ENCODE measurements around the gene SEPTIN5. TPM values are rescaled to one million over a fixed set of nuclear protein-coding genes. Genes with fewer than 3 reads are reported as not detected.

Gene SEPTIN5
- total RNA-seq, 2 experiments from 2014 or later: 0.71 to 0.75 TPM

DNA sequence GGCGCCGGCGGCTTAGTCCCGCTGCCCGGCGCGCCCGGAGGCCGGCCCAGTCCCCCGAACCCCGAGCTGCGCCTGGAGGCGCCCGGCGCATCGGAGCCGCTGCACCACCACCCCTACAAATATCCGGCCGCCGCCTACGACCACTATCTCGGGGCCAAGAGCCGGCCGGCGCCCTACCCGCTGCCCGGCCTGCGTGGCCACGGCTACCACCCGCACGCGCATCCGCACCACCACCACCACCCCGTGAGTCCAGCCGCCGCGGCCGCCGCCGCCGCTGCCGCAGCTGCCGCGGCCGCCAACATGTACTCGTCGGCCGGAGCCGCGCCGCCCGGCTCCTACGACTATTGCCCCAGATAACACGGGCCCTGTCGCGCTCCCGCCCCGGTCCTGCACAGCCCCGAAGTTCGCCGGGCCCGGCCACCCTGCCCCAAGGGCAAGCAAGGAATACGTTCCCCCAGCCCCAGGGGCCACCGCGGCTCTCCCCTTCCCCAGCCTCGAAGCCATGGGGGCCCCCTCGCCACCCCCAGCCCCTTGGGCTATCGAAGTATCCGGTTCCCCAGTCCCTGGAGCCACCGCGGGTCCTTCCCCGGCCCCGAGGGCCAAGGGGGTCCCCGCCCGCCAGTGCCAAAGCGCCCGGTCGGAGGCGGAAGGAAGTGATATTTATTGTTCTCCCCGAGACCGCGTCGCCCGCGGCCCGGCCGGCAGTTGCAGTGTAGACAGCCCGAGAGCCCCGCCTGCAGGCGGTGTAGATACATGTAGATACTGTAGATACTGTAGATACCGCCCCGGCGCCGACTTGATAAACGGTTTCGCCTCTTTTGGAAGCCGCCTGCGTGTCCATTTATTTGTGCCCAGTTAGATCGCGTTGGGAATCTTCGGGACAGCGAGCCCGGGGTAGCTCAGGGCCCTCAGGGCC, 52.5 kb downstream of the SEPTIN5 start:
- H3K27me3 Mint-ChIP-seq: peaks cover 80% of the 10 kb centered on the region
- H3K4me1 Mint-ChIP-seq (ENCODE audit: low read depth): peaks cover 13% of the 10 kb centered on the region
- intact Hi-C loops (cut with DNase I, micrococcal nuclease): no loop called here
- Histone ChIP-seq H3K36me3 (ENCODE audit: insufficient read depth, low read length) (no peaks in the 10 kb centered on the region), H3K27ac (ENCODE audit: low read depth in 1 of 2, low read length in 2 of 2) (no peak overlapping the region), H3K4me1 (ENCODE audit: insufficient read depth, low read length) (peaks cover 22% of the 10 kb centered on the region), H3K9me3 (ENCODE audit: control insufficient read depth in 1 of 2, insufficient read depth in 1 of 2, low read length in 2 of 2) (peaks cover 0 to 61% of the 10 kb centered on the region in 2 experiments), H3K27me3 (ENCODE audit: control insufficient read depth in 1 of 2, insufficient read depth in 2 of 2, low read length in 2 of 2) (peaks cover 83 to 84% of the 10 kb centered on the region in 2 experiments), H3K4me3 (ENCODE audit: low read length) (peak overlapping the region; percentile 10)
- POLR2A ChIA-PET: no interaction called here
- H3K4me3 Mint-ChIP-seq: peak overlapping the region; percentile 62
- TF ChIP-seq, protein P1, sequence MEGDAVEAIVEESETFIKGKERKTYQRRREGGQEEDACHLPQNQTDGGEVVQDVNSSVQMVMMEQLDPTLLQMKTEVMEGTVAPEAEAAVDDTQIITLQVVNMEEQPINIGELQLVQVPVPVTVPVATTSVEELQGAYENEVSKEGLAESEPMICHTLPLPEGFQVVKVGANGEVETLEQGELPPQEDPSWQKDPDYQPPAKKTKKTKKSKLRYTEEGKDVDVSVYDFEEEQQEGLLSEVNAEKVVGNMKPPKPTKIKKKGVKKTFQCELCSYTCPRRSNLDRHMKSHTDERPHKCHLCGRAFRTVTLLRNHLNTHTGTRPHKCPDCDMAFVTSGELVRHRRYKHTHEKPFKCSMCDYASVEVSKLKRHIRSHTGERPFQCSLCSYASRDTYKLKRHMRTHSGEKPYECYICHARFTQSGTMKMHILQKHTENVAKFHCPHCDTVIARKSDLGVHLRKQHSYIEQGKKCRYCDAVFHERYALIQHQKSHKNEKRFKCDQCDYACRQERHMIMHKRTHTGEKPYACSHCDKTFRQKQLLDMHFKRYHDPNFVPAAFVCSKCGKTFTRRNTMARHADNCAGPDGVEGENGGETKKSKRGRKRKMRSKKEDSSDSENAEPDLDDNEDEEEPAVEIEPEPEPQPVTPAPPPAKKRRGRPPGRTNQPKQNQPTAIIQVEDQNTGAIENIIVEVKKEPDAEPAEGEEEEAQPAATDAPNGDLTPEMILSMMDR (IDR thresholded peaks at IDR 0.05): no peak
- no peaks in the 10 kb centered on the region for H3K9me3 Mint-ChIP-seq
- CTCF ChIA-PET: no interaction called here
- DNase-seq: peak in 12 of 14 experiments; percentile 12 to 70 (median 38)
- no peak overlapping the region for H3K27ac Mint-ChIP-seq
- H3K36me3 Mint-ChIP-seq (ENCODE audit: low read depth): no peaks in the 10 kb centered on the region
- peak; percentile 76 for ATAC-seq (ENCODE audit: poor library complexity)

DNA sequence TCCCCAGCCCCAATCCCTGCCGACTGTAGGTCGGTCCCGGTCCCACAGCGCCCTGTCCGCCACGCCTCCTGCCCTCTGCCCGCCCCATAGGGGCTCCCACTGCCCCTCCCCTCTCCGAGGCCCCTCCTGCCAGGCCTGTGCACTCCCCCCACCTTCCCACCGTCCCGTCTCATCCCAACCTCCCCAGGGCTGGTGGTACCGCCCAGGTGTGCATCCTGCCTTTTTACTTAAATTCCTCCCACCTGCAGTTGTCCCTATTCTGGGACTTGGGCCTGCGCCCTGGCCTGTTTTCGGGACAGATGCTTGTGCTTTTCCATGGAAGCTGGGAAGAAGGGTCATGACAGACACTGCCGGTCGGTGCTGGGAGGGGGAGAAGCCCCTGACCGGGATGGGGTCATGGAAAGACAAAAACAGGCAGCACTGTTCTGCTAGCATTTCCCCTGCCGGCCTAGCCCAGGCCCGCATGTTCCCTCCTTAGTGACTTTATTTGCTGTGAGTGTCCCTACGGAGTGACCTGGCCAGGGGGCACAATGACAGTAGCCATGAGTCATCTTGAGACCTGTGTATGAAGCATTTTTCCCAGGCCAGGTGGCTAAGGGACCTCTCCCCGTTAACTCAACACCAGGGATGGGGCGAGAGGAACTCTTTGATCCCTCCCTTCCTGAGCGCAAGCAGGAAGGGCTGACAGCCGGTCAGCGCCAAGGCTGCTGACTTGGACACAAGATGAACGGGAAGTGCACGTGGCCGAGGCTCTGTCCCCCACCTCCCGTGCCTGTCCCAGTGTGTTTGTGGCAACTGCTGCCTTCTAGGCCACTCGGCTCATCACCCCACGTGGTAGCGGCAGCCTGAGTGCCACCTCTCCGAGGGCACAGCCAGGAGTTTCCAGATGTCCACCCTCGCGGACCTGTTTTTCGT, 53.4 kb downstream of the SEPTIN5 start:
- no peak overlapping the region for H3K27ac ChIP-seq (ENCODE audit: low read depth in 1 of 2, low read length in 2 of 2)
- Mint-ChIP-seq H3K36me3 (ENCODE audit: low read depth) (no peaks in the 10 kb centered on the region), H3K9me3 (no peaks in the 10 kb centered on the region), H3K27me3 (peaks cover 82% of the 10 kb centered on the region), H3K27ac (no peak overlapping the region), H3K4me1 (ENCODE audit: low read depth) (peaks cover 13% of the 10 kb centered on the region), H3K4me3 (peak overlapping the region; percentile 60)
- H3K27me3 ChIP-seq (ENCODE audit: control insufficient read depth in 1 of 2, insufficient read depth in 2 of 2, low read length in 2 of 2): peaks cover 79 to 80% of the 10 kb centered on the region in 2 experiments
- H3K9me3 ChIP-seq (ENCODE audit: control insufficient read depth in 1 of 2, insufficient read depth in 1 of 2, low read length in 2 of 2): peaks cover 0 to 57% of the 10 kb centered on the region in 2 experiments
- peaks cover 22% of the 10 kb centered on the region for H3K4me1 ChIP-seq (ENCODE audit: insufficient read depth, low read length)
- no peak for DNase-seq
- ChIA-PET POLR2A (no interaction called here), CTCF (no interaction called here)
- no peaks in the 10 kb centered on the region for H3K36me3 ChIP-seq (ENCODE audit: insufficient read depth, low read length)
- no peak overlapping the region for H3K4me3 ChIP-seq (ENCODE audit: low read length)
- peak; percentile 39 for ATAC-seq (ENCODE audit: poor library complexity)
- intact Hi-C loops (cut with DNase I, micrococcal nuclease): no loop called here
- TF ChIP-seq, protein P1 (IDR thresholded peaks at IDR 0.05): no peak

DNA sequence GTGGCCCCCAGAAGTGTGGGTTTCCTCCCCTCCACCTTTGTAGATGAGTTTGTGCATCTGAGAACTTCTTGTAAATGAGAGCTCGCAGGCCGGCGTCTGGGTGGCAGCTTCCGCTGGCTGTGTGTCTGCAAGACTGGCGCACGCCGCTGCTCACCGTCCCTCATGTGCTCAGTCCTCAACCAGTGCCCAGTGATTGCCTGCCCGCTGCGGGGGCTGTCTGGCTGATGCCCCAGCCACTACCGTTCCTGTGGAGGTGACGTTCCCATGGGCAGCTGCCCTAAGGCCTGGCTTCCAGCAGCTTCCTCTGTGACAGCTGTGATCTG, 55.1 kb downstream of the SEPTIN5 start:
- Mint-ChIP-seq H3K36me3 (ENCODE audit: low read depth) (no peaks in the 10 kb centered on the region), H3K27me3 (peaks cover 83% of the 10 kb centered on the region), H3K4me3 (no peak overlapping the region), H3K27ac (no peak overlapping the region), H3K4me1 (ENCODE audit: low read depth) (peaks cover 13% of the 10 kb centered on the region), H3K9me3 (no peaks in the 10 kb centered on the region)
- ChIA-PET POLR2A (no interaction called here), CTCF (no interaction called here)
- Histone ChIP-seq H3K9me3 (ENCODE audit: control insufficient read depth in 1 of 2, insufficient read depth in 1 of 2, low read length in 2 of 2) (peaks cover 0 to 41% of the 10 kb centered on the region in 2 experiments), H3K27me3 (ENCODE audit: control insufficient read depth in 1 of 2, insufficient read depth in 2 of 2, low read length in 2 of 2) (peaks cover 76 to 79% of the 10 kb centered on the region in 2 experiments), H3K27ac (ENCODE audit: low read depth in 1 of 2, low read length in 2 of 2) (no peak overlapping the region), H3K4me3 (ENCODE audit: low read length) (no peak overlapping the region), H3K36me3 (ENCODE audit: insufficient read depth, low read length) (no peaks in the 10 kb centered on the region), H3K4me1 (ENCODE audit: insufficient read depth, low read length) (peaks cover 22% of the 10 kb centered on the region)
- intact Hi-C loops (cut with DNase I, micrococcal nuclease): no loop called here
- DNase-seq (no peak), ATAC-seq (ENCODE audit: poor library complexity) (no peak)
- TF ChIP-seq, protein P1 (IDR thresholded peaks at IDR 0.05): no peak

Measured in CD4-positive, alpha-beta T cell (primary cell).